HG03066 (cell line): ENCODE data around the gene SLCO3A1.
"Not testable (repeated sequence)": the region's sequence is repeated elsewhere in the genome, so short reads cannot be mapped to it uniquely, and the experiment has no call there.

Experiments used
- ATAC-seq: cut with Tn5 transposase; IDR thresholded peaks from one replicate; pipeline ENCODE4 v1.9.1; 2021; ENCODE audit warnings: low read depth; ENCODE audit not compliant: unreplicated experiment

The SLCO3A1 gene

DNA sequence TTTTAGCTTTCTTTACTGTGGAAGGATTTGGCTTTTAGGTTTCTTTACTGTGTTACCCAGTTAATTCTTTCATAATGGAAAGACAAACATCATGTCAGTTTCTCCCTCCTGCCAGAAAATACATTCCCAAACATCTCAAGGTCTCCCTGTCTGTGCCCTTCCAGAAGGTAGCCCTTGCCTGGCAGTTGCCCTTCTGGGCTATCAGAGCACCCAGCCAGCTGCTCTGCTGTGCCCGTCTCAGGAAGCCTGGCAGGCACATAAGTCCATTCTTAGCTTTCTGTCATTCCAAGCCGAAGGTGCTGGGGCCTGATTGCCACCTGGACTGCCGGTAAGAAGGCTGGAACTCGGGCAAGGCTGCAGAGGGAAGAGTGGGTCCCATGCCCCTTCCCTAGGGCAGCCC, 203.4 kb downstream of the SLCO3A1 start:
- no peak for ATAC-seq

DNA sequence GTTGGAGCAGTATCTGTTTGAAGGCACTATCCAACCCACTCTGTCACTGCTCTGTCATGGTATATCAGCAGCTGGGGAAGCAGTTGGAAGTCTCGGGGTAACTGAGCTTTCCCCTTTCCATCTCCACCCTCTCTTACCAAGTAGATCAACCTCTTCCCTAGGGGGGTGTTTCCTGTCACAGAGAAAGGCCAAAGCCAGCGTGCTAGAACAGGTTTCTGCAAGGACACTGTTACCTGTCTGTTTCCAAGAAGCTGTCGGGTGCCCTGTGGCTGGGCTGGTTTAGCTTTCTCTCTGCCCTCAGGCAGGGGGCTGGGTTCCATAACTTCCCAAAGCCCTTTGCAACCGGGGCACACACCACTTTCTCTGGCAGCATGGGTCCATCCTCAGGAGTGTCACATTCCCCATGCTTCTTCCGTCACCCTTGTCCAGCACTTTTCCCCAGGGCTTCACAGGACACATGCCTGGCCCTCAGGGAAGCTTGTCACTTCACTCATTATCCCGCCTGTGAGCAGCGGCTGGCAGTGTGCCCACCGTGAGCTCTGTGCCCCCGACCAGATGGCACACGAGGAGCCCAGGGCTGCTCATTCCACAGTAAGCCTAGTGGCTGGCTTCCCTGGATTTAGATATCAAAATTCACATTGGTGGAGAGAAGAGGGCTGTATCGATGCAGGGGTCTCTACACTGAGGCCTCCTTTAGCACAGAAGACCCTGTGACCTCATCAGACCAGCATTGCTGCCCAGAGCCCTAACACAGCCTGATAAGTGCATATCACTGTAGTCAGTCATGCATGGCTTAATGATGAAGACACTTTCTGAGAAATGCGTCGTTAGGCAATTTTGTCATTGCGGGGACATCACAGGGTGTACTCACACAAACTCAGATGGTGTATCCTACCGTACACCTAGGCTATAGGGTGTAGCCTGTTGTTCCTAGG, 205.8 kb downstream of the SLCO3A1 start:
- no peak for ATAC-seq

DNA sequence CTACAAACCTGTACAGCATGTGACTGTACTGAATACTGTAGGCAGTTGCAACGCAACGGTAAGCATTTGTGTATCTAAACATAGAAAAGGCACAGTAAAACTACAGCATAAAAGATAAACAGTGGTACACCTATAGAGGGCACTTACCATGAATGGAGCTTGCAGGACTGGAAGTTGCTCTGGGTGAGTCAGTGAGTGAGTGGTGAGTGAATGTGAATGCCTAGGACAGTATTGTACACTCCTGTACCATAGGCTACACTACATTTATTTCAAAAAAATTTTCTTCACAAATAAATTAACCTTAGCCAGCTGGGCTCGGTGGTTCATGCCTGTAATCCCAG, 206.4 kb downstream of the SLCO3A1 start:
- not testable (repeated sequence) for ATAC-seq

DNA sequence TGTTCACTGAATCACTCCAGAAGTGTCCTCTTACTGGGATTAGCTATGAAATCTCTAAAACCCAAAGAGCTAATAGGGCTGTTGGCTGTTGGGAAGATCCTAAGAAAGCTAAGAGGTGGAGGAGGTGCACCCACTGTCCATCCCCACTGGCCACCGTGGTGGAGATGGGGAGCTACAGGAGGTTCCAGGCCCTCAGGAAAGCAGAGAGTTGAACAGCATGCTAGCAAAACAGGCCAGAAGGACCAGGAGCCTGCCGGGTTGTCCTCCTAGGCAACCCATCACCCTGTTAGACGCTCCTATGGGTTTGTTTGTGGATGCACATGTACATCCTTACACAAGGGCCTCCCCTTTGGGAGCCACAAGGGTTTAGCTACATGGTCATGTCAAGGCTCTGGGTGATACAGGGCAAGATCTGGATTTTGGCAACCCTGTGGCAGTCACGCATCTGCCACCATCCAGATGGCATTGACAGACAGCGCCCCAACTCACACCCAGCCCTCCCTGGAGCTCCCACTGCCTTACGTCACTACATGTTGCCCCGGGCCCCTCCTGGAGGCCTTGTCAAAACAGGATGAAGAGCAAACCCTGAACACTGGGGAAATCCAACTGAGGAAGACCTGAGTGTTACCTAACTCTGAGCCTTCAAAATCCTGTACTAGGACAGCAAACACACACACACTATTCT, 208.1 kb downstream of the SLCO3A1 start:
- no peak for ATAC-seq

DNA sequence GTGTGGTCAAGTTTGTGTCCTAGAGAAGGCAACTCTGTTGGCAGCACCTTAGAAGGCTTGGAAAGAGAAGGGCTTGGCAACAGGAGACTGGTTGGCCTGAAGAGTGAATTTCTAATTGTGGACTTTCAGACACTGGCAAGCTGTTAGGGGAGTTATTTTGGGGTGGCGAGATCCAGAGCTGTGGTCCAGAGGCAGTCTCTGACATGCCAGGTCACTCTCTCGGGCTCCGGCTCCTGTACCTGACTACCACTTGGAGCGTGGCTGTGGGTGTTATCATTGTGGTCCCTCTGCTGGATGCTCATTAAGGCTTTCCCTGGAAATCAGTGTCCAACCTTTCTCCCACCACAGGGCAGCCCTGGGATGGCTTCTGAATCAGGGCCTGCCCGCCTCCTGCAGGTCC, 209.0 kb downstream of the SLCO3A1 start:
- ATAC-seq = no peak

DNA sequence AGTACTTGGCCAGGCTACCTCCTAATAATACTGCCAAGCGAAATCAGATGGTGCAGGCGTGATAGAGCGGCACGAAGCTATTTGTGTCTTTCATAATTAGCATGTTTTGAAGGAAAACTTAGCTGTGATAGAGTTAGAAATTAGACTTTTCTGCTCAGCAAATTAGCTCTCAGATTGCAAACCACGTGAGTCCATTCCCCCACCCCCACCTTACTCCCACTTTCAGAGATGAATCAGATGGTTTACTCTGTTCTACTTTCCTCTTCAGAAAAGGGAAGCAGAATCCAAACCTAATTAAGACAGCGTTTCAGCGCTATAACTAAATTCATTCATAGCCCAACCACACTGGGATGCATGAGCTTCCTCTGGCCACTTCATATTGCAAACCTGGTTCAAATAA, 214.6 kb downstream of the SLCO3A1 start:
- ATAC-seq = no peak

DNA sequence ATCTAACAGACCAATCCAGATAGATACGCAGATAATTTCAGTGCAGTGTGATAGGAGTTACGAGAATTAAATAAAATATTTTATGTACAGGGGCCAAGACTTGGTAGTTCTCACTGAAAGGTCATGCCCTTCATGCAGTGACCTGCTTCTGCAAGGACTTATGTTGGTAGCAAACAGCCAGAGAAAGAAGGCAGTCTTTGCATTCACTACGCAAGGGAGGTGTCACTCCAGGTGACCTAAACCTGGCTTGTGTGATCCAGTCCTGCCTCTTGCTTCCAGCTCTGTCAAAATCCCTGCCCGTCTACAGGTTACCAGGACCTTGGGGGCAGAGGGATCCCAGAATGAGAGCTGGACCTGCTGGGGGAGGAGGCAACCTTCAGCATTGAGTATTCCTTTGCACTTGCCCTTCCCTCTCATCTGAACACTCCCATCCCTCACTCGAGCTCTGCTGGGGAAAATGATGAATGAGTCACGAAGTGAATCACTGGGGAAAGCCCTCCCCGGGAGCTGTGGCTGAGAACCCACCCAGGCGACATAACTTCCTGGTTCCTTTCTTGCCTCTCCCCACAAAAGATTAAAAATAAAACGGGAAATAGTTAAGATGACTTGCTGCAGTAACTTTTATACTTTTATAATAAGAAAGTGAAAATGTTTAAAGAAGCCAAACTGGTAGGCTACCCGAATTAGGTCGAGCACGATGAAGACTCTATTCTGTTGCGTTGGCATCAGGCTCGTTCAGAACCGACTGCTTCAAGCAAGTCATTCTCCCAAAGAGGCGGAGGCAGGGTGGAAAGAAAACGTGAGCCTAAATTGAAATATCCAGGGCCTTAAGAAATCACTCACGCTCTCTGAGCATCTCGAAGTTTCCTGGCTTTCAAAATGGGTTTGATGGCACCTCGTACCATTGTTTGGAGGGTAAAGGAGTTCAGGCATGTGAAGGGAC, 216.1 kb downstream of the SLCO3A1 start:
- ATAC-seq = no peak

DNA sequence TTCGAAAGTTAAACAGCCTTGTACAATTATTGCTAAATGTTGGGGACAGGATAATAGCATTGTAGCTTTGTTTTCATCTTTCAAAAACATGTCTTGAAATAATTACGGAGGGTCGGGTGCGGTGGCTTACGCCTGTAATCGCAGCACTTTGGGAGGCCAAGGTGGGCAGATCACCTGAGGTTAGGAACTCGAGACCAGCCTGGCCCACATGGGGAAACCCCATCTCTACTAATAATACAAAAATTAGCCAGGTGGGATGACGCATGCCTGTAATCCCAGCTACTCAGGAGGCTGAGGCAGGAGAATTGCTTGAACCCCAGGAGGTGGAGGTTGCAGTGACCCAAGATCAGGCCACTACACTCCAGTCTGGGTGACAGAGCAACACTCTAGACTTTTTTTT, 216.7 kb downstream of the SLCO3A1 start:
- not testable (repeated sequence) for ATAC-seq

DNA sequence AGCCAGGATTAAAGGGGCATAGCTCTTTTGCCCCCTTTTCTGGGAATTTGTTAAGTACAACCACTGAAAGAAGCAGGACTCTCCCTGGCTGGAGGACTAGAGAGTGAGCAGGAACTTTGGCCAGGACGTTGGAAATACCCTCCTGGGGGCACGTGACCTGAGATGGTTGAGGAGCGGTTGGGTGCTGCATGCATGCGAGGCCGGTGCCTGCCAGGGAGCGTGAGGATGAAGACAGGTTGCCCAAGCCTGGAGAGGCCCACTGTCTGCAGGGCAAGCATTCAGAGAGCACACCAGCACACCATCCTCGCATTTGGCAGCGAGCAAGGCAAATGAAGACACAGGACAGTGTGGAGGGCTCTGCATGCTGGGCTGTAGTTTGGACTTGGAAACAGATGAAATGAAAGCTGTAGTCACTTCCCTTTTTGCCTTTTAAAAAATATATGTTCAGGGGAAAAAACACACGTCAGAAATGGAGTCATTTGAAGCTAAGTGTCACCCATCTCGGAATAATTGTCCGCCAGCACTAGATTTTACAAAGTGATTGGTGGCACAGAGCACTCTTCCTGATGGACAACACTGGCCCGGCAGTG, 217.6 kb downstream of the SLCO3A1 start:
- no peak for ATAC-seq

DNA sequence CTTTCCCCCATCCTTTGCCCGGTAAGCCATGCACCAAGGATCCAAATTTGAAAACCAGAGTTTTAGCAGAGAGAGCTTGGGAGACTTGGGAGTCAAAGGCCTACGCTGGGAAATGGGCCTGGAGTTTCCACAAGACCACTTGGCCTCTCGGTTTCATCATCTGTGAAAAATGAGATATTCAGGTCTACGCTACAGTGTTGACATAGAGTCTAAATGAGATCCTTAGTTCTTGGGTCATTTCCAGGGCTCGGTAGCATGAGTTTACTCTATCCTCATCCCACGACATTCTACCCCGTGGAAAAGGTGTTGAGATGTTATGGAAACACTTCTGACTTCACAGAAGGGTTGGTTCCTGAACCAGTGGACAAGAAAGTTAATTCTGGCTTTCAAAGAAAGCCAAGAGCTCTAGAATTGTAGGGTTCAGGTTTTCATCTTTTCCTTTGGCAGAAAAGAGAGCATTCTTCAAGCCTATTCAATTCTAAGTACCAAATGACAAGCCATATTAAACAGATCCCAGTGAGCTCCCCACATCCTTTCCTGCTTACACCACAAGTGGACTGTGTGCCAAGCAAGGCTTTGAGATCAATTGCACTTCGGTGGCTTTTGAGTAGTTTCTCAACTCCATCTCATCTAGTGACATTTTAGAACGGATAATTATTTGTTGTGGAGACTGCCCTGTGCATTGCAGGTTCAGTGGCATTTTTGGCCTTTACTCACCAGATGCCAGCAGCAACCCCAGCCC, 219.7 kb downstream of the SLCO3A1 start:
- no peak for ATAC-seq

DNA sequence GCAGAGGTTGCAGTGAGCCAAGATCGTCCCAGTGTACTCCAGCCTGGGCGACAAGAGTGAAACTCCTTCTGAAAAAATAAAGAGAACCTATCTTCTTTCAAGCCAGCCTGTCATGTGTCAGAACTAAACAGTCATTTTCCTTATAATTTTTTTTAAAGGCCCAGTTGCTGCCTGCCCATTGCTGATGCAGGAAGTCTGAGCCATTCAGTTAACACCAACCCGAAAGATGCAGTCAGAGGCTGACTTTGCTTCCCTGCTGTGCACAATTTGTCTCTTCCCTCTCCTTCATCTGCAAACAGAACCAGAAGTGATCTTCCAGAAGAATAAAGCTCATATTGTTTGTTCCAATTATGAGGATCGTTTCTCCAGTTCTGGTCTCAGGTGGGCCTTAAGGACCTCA, 220.6 kb downstream of the SLCO3A1 start:
- no peak for ATAC-seq

DNA sequence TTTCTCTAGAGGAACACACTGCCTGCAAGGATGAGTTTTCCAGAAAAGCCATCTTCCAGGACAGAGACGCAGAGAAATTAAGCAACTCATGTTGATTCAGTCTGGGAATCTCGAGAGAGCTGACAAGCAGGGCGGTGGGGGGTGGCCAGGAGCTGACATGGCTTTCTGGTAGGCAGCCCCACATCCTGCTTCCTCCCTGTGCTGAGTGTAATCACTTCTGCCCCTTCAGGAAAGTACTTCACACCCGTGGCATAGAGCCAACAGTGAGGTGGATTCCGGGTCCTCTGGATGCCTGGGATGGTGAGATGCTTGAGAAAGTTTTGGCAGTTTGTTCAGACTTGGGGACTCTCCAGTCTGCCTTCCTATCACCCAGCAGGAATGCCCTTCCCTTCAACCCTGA, 221.1 kb downstream of the SLCO3A1 start:
- no peak for ATAC-seq

DNA sequence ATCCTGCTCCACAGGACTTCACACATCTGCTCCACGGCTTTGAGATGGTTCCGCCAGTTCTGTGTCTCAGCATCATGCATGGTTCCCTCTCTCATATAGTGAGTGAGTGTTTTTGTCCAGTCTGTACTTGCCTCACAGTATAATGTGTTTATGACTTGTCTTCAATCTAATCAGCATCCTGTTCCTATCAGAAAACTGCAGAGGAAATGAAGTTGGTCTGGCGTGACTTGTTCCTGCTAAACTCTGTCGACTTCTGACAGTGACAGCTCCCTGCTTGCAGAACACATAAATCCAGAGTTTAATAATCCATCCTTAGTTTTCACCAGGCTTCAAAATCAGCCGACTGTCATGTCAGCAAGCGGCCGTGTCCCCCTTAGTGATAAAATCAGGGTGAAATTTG, 222.3 kb downstream of the SLCO3A1 start:
- no peak for ATAC-seq

DNA sequence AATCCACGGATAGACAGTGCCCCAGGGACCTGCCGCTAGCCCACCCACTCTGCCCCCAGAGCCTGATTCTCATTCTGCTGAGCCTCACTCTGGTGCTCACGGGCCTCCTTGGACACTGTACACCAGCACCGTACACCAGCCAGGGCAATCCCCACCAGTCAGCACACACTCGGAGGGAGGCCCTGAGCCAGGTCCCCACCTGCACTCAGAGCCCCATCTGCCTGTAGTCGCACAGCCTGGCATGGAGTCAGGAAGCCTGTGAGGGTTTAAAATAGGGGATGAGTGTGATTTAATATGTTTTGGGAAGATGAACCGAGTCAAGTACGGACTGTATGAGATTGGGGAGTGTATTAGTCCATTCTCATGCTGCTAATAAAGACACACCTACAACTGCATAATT, 223.0 kb downstream of the SLCO3A1 start:
- ATAC-seq = no peak

DNA sequence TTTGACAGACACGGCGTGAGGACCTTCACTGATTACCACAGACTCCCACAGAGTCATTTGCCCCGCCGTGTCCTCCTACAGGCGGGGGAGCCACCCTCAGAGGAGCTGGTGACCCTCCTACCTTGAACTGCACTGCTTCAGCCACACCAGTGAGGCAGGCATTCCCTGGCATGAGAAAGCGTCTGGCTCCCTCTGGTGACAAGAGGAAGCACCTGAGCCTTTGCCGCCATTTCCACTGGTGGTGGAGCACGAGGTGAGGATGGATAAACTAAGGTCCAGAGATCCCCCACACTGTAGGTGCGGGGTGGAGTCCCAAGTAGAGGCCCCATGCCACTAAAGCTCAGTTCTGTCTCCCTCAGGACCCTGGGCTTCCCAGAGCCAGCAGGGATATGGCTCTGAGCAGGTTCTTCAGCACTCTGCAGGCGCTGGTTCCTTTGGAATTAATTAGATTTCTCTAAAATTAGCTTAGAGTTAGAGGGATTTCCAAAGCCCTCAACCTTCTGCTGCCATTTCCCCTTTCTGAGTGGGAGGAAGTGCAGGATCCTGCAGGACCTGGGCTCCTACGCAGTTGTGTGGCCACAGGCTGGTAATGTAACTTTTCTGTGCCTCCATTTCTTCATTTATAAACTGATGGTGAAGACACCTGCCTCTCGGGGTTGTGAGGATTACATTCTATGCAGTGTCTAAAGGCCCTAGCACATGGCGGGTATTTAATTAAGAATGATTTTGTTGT, 224.0 kb downstream of the SLCO3A1 start:
- ATAC-seq = no peak

DNA sequence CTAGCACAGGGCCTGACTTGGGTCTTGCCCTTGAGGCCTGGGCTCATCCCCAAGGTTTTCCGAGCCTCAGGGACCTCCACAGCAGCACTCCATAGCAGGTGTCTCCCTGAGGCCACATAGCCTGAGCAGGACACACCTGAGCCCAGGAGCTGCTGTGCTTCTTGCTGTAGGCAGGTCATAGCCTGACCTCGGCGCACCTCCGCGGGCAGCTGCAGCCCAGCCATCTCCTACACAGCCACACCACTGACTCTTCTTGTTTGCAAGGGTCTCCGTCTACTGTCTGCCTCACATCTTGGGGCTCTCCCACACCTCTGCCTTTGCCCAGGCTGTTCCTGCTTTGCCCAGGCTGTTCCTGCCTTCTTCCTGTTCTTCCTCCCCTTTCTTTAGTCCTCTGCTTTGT, 224.8 kb downstream of the SLCO3A1 start:
- ATAC-seq = no peak

DNA sequence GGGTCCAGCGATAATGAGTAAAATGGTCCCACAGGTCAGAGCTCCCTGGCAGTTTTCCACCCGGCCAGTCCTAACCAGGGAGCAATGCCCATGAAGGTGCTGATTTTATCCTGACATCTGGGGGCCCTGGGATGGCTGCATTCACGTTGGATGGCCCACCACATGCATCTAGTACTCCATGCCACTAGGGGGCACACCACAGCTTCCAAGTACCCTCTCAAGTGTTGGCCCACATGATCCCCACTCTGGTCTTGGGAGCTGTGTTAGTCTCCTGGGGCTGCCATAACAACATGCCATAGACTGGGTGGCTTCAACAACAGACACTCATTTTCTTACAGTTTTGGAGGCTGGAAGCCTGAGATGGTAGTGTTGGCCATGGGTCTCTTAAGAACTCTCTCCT, 225.5 kb downstream of the SLCO3A1 start:
- ATAC-seq = no peak

DNA sequence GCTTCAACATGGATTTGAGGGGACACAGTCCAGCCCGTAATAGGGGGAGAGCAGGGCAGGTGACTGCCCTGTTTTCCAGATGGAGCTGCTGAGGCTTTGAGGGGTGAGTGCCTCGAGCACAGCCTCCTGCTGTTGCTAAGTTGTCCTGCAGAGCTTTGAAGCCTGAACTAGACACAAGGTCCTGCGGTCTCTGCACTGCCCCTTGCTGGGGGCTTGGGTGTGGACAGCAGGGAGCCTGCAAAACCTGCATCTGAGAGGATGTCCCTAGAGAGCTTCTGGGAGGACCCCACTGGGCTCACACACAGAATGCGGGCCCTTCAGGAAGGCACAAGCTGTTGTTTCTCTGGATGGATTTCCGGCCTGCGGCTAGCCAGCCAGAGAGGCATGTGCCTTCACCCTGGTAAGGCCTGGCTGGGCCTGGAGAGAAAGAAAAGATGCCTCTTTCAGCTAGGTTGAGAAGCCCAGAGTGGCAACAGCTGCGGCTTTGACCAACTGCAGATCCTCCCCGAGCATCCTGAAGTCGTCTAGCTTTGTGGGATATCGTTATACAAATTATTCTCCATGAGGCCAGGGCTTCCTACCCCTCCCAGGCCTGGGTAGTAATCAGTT, 226.2 kb downstream of the SLCO3A1 start:
- ATAC-seq = no peak
